ENCODE results near the gene MED22.

The MED22 gene

DNA sequence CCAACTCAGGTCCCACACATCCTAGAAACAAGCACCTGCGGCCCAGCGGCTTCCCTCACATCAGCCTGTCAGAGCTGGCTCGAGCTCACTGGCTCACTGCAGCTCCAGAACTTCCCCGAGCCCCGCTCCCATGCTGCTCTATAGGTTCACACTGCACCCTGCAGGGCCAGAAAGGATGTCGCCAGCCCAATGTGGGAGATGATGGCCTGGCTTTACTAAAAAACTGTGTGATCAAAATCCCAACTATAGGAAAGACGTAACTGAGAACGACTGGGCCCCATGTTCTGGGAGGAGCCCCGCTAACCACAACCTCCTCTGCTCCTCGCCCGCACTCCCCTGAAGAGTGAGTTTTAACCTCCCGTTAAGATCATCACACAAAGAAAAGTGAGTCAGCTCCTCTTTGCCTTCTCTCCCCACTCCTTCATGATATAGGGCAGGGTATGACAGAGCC lies 23.4 kb upstream of the MED22 start (continued):
- TF ChIP-seq, protein P1, sequence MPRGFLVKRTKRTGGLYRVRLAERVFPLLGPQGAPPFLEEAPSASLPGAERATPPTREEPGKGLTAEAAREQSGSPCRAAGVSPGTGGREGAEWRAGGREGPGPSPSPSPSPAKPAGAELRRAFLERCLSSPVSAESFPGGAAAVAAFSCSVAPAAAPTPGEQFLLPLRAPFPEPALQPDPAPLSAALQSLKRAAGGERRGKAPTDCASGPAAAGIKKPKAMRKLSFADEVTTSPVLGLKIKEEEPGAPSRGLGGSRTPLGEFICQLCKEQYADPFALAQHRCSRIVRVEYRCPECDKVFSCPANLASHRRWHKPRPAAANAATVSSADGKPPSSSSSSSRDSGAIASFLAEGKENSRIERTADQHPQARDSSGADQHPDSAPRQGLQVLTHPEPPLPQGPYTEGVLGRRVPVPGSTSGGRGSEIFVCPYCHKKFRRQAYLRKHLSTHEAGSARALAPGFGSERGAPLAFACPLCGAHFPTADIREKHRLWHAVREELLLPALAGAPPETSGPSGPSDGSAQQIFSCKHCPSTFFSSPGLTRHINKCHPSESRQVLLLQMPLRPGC (tag by site-specific recombination; IDR thresholded peaks at IDR 0.05): no peak
- TF ChIP-seq, protein P2, sequence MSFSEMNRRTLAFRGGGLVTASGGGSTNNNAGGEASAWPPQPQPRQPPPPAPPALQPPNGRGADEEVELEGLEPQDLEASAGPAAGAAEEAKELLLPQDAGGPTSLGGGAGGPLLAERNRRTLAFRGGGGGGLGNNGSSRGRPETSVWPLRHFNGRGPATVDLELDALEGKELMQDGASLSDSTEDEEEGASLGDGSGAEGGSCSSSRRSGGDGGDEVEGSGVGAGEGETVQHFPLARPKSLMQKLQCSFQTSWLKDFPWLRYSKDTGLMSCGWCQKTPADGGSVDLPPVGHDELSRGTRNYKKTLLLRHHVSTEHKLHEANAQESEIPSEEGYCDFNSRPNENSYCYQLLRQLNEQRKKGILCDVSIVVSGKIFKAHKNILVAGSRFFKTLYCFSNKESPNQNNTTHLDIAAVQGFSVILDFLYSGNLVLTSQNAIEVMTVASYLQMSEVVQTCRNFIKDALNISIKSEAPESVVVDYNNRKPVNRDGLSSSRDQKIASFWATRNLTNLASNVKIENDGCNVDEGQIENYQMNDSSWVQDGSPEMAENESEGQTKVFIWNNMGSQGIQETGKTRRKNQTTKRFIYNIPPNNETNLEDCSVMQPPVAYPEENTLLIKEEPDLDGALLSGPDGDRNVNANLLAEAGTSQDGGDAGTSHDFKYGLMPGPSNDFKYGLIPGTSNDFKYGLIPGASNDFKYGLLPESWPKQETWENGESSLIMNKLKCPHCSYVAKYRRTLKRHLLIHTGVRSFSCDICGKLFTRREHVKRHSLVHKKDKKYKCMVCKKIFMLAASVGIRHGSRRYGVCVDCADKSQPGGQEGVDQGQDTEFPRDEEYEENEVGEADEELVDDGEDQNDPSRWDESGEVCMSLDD (tag by site-specific recombination; IDR thresholded peaks at IDR 0.05): no peak
- TF ChIP-seq ZBTB48 (tag by site-specific recombination; IDR thresholded peaks at IDR 0.05): no peak
- peak; percentile 34; the same call in 1 of the 2 replicates for TF ChIP-seq EGR2 (tag by site-specific recombination; IDR thresholded peaks at IDR 0.05; ENCODE audit: low read depth)
- TF ChIP-seq ZNF146 (tag by site-specific recombination; IDR thresholded peaks at IDR 0.05): no peak
- TF ChIP-seq, protein P3, sequence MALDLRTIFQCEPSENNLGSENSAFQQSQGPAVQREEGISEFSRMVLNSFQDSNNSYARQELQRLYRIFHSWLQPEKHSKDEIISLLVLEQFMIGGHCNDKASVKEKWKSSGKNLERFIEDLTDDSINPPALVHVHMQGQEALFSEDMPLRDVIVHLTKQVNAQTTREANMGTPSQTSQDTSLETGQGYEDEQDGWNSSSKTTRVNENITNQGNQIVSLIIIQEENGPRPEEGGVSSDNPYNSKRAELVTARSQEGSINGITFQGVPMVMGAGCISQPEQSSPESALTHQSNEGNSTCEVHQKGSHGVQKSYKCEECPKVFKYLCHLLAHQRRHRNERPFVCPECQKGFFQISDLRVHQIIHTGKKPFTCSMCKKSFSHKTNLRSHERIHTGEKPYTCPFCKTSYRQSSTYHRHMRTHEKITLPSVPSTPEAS (tag by site-specific recombination; IDR thresholded peaks at IDR 0.05): no peak
- TF ChIP-seq, protein P4, sequence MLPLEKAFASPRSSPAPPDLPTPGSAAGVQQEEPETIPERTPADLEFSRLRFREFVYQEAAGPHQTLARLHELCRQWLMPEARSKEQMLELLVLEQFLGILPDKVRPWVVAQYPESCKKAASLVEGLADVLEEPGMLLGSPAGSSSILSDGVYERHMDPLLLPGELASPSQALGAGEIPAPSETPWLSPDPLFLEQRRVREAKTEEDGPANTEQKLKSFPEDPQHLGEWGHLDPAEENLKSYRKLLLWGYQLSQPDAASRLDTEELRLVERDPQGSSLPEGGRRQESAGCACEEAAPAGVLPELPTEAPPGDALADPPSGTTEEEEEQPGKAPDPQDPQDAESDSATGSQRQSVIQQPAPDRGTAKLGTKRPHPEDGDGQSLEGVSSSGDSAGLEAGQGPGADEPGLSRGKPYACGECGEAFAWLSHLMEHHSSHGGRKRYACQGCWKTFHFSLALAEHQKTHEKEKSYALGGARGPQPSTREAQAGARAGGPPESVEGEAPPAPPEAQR (tag by site-specific recombination; IDR thresholded peaks at IDR 0.05): no peak
- no peak for TF ChIP-seq ZNF133 (tag by site-specific recombination; IDR thresholded peaks at IDR 0.05)
- peak; percentile 30; the same call in 1 of the 2 replicates for TF ChIP-seq SCRT2 (tag by site-specific recombination; IDR thresholded peaks at IDR 0.05)
- no peak for TF ChIP-seq ZNF473 (tag by site-specific recombination; IDR thresholded peaks at IDR 0.05)
- TF ChIP-seq GLIS1 (tag by site-specific recombination; IDR thresholded peaks at IDR 0.05): peak; percentile 40; the same call in 1 of the 2 replicates
- no peak for TF ChIP-seq ZNF19 (tag by site-specific recombination; IDR thresholded peaks at IDR 0.05; ENCODE audit: low read depth)
- TF ChIP-seq ZNF302 (tag by site-specific recombination; IDR thresholded peaks at IDR 0.05; ENCODE audit: low read depth): no peak
- TF ChIP-seq, protein P5, sequence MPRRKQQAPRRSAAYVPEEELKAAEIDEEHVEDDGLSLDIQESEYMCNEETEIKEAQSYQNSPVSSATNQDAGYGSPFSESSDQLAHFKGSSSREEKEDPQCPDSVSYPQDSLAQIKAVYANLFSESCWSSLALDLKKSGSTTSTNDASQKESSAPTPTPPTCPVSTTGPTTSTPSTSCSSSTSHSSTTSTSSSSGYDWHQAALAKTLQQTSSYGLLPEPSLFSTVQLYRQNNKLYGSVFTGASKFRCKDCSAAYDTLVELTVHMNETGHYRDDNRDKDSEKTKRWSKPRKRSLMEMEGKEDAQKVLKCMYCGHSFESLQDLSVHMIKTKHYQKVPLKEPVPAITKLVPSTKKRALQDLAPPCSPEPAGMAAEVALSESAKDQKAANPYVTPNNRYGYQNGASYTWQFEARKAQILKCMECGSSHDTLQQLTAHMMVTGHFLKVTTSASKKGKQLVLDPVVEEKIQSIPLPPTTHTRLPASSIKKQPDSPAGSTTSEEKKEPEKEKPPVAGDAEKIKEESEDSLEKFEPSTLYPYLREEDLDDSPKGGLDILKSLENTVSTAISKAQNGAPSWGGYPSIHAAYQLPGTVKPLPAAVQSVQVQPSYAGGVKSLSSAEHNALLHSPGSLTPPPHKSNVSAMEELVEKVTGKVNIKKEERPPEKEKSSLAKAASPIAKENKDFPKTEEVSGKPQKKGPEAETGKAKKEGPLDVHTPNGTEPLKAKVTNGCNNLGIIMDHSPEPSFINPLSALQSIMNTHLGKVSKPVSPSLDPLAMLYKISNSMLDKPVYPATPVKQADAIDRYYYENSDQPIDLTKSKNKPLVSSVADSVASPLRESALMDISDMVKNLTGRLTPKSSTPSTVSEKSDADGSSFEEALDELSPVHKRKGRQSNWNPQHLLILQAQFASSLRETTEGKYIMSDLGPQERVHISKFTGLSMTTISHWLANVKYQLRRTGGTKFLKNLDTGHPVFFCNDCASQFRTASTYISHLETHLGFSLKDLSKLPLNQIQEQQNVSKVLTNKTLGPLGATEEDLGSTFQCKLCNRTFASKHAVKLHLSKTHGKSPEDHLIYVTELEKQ (tag by site-specific recombination; IDR thresholded peaks at IDR 0.05; ENCODE audit: borderline replicate concordance): no peak
- TF ChIP-seq ZNF121 (tag by site-specific recombination; IDR thresholded peaks at IDR 0.05): no peak
- peak; percentile 23; the same call in 1 of the 2 replicates for TF ChIP-seq ZIC2 (tag by site-specific recombination; IDR thresholded peaks at IDR 0.05)
- TF ChIP-seq ZBTB20 (tag by site-specific recombination; IDR thresholded peaks at IDR 0.05): no peak
- no peak for TF ChIP-seq HOXA7 (CRISPR knock-in tag; IDR thresholded peaks at IDR 0.05; ENCODE audit: borderline replicate concordance)
- no peak for TF ChIP-seq IKZF3 (tag by site-specific recombination; IDR thresholded peaks at IDR 0.05)
- TF ChIP-seq, protein P6, sequence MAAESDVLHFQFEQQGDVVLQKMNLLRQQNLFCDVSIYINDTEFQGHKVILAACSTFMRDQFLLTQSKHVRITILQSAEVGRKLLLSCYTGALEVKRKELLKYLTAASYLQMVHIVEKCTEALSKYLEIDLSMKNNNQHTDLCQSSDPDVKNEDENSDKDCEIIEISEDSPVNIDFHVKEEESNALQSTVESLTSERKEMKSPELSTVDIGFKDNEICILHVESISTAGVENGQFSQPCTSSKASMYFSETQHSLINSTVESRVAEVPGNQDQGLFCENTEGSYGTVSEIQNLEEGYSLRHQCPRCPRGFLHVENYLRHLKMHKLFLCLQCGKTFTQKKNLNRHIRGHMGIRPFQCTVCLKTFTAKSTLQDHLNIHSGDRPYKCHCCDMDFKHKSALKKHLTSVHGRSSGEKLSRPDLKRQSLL (tag by site-specific recombination; IDR thresholded peaks at IDR 0.05): peak; percentile 95
- no peak for TF ChIP-seq ZNF132 (tag by site-specific recombination; IDR thresholded peaks at IDR 0.05; ENCODE audit: borderline replicate concordance)
- 0 out of 2 replicates have a peak, but pooled peaks have one; percentile 38 for TF ChIP-seq ZNF600 (tag by site-specific recombination; IDR thresholded peaks at IDR 0.05)

Measured in HEK293 (cell line).